HepG2 (cell line): Measurements from ENCODE around the gene EIF3A. TPM values are rescaled to one million over a fixed set of nuclear protein-coding genes. Genes with fewer than 3 reads are reported as not detected.
A peak's percentile ranks its signal among the peaks of the same experiment; 100 is the strongest.

ENCODE experiments used
- DNMT1 ChIP-seq: sonication (generic); formaldehyde crosslinking; IDR thresholded peaks from 2 replicates; pipeline ENCODE4 v1.5.1; 2020; ENCODE audit warnings: mild to moderate bottlenecking, missing genetic modification reagents
- FOXA1 ChIP-seq, 2 experiments: fragments of 450-650 bp in 1 of 2; sonication (generic) in 1 of 2; formaldehyde crosslinking in 1 of 2; IDR thresholded peaks; 2 replicates each; pipeline versions ENCODE4 v1.4.0 to v1.6.1; 2016 to 2020; ENCODE audit warnings: missing genetic modification reagents in 1 of 2
- GRHL1 ChIP-seq: sonication (generic); formaldehyde crosslinking; conservative IDR thresholded peaks from 2 replicates; pipeline ENCODE4 v1.8.0; 2022; ENCODE audit warnings: missing genetic modification reagents
- GTF2F1 ChIP-seq: fragments of 150-350 bp; IDR thresholded peaks from 2 replicates; pipeline ENCODE4 v1.6.1; 2014; ENCODE audit warnings: low read length
- HOMEZ ChIP-seq: IDR thresholded peaks from 2 replicates; pipeline ENCODE4 v1.6.1; 2016; ENCODE audit warnings: low read depth
- JUN ChIP-seq: sonication (generic); formaldehyde crosslinking; IDR thresholded peaks from 2 replicates; pipeline ENCODE4 v1.4.0; 2020; ENCODE audit warnings: mild to moderate bottlenecking, missing genetic modification reagents
- RBM39 ChIP-seq: fragments of 200-400 bp; formaldehyde crosslinking; IDR thresholded peaks from one replicate; pipeline ENCODE4 v1.6.1; 2018; ENCODE audit warnings: antibody characterized with exemption, mild to moderate bottlenecking, low read depth, low read length; ENCODE audit not compliant: poor library complexity, severe bottlenecking
- ZFP1 ChIP-seq: IDR thresholded peaks from 2 replicates; pipeline ENCODE4 v1.6.1; 2016
- ZFP91 ChIP-seq: sonication (generic); formaldehyde crosslinking; IDR thresholded peaks from 2 replicates; pipeline ENCODE4 v1.9.0; 2022; ENCODE audit warnings: missing genetic modification reagents, mild to moderate bottlenecking, borderline replicate concordance
- ZNF224 ChIP-seq: sonication (generic); formaldehyde crosslinking; IDR thresholded peaks from 2 replicates; pipeline ENCODE4 v1.5.0; 2020; ENCODE audit warnings: mild to moderate bottlenecking, missing genetic modification reagents
- ZNF432 ChIP-seq: sonication (generic); formaldehyde crosslinking; IDR thresholded peaks from 2 replicates; pipeline ENCODE4 v1.5.0; 2020; ENCODE audit warnings: missing genetic modification reagents, mild to moderate bottlenecking, borderline replicate concordance
- ZNF503 ChIP-seq: sonication (generic); formaldehyde crosslinking; IDR thresholded peaks from 2 replicates; pipeline ENCODE4 v1.4.0; 2020; ENCODE audit warnings: missing genetic modification reagents
- ZNF646 ChIP-seq: sonication (generic); formaldehyde crosslinking; IDR thresholded peaks from 2 replicates; pipeline ENCODE4 v1.9.0; 2021; ENCODE audit warnings: mild to moderate bottlenecking, missing genetic modification reagents
- ZNF782 ChIP-seq: sonication (generic); formaldehyde crosslinking; IDR thresholded peaks from 2 replicates; pipeline ENCODE4 v1.4.0; 2020; ENCODE audit warnings: missing genetic modification reagents, mild to moderate bottlenecking, borderline replicate concordance
- polyA plus RNA-seq, 8 experiments: library from polyadenylated mRNA; depleted of rRNA in 3 of 8; stranded (reverse) in 7 of 8; unstranded in 1 of 8; fragments of >200 nt; fragmentation: Illumina TruSeq in 4 of 8; extraction: Trizol in 4 of 8; gene quantifications; 2 replicates each; pipeline versions ENCODE4 v1.2.1 to v1.2.3, GENCODE V29; 2011 to 2016; ENCODE audit warnings: low read depth in 4 of 8, missing spikeins in 1 of 8, mixed read lengths in 1 of 8; ENCODE audit not compliant: insufficient read depth in 1 of 8
- total RNA-seq, 5 experiments: library from RNA; depleted of rRNA; stranded (reverse); fragments of >200 nt; fragmentation: Illumina TruSeq; extraction: Trizol; gene quantifications; 2 replicates each; pipeline ENCODE4 v1.2.3, GENCODE V29; 2016; ENCODE audit warnings: low read depth in 1 of 5

The EIF3A gene
- total and polyA plus RNA-seq, 2 of the 13 experiments (the other 11 are each of a cell fraction or from before 2014, with no cell fraction given): 25.6 to 117 TPM

- TF ChIP-seq ZFP91 (CRISPR knock-in tag) (peak; percentile 88), ZNF782 (CRISPR knock-in tag) (peak; percentile 75), ZNF432 (no peak), GRHL1 (CRISPR knock-in tag) (no peak), ZNF224 (CRISPR knock-in tag) (peak; percentile 86; the same call in 1 of the 2 replicates), HOMEZ (0 out of 2 replicates have a peak, but pooled peaks have one; percentile 16), GTF2F1 (peak; percentile 84; the same call in 1 of the 2 replicates), DNMT1 (no peak), FOXA1 (IDR thresholded peaks at IDR 0.05) (no peak), FOXA1 (CRISPR knock-in tag; IDR thresholded peaks at IDR 0.05) (no peak), RBM39 (peak; percentile 69), ZNF503 (no peak; the same call in 1 of the 2 replicates), ZFP1 (CRISPR knock-in tag) (no peak), JUN (no peak), ZNF646 (CRISPR knock-in tag) (no peak)
Observed at GRCh38 chr10:119080521-119081259, at the start of gene EIF3A (continued).
